Measurements from ENCODE around the gene HECW1.

GRCh38 chr7:43169076-43169475 lies 56.6 kb downstream of the HECW1 start:
- TF ChIP-seq CTCF (IDR thresholded peaks at IDR 0.05): no peak
- TF ChIP-seq POLR2A (IDR thresholded peaks at IDR 0.05): no peak

Data from lower leg skin (tissue), 3 donors.